GM19023 (cell line): ENCODE data around the gene CNTNAP1.

Experiments used
- ATAC-seq: cut with Tn5 transposase; IDR thresholded peaks from one replicate; pipeline ENCODE4 v1.9.1; 2021; ENCODE audit warnings: mild to moderate bottlenecking, moderate library complexity; ENCODE audit not compliant: unreplicated experiment

The CNTNAP1 gene

GRCh38 chr17:42669977-42670788 lies 12.1 kb upstream of the CNTNAP1 start:
- no peak for ATAC-seq

GRCh38 chr17:42670789-42671657 lies 11.3 kb upstream of the CNTNAP1 start:
- ATAC-seq = no peak

GRCh38 chr17:42672038-42672437 lies 10.3 kb upstream of the CNTNAP1 start:
- ATAC-seq = no peak

GRCh38 chr17:42673266-42673884 lies 9.0 kb upstream of the CNTNAP1 start:
- no peak for ATAC-seq

- no peak for ATAC-seq
Observed at GRCh38 chr17:42673885-42674754, 8.2 kb upstream of the CNTNAP1 start.

GRCh38 chr17:42674755-42675347 lies 7.5 kb upstream of the CNTNAP1 start:
- ATAC-seq = no peak

- ATAC-seq = no peak
Observed at GRCh38 chr17:42675348-42675964, 6.9 kb upstream of the CNTNAP1 start.

- ATAC-seq = no peak
Observed at GRCh38 chr17:42675965-42676423, 6.3 kb upstream of the CNTNAP1 start.

GRCh38 chr17:42676424-42677011 lies 5.8 kb upstream of the CNTNAP1 start, which contains the start of gene PLEKHH3:
Gene PLEKHH3, minus strand, starts transcription at chr17:42676994. Its CDS starts 431 bp downstream, at chr17:42676563.
- peak; percentile 1 for ATAC-seq

- ATAC-seq = peak; percentile 62
Observed at GRCh38 chr17:42677012-42677857, 5.1 kb upstream of the CNTNAP1 start.

- ATAC-seq = no peak
Observed at GRCh38 chr17:42677921-42678781, 4.2 kb upstream of the CNTNAP1 start.

- no peak for ATAC-seq
Observed at GRCh38 chr17:42678951-42679491, 3.3 kb upstream of the CNTNAP1 start.

GRCh38 chr17:42679492-42680330 lies 2.6 kb upstream of the CNTNAP1 start:
- ATAC-seq = no peak

- no peak for ATAC-seq
Observed at GRCh38 chr17:42680331-42680808, 2.0 kb upstream of the CNTNAP1 start.

- ATAC-seq = no peak
Observed at GRCh38 chr17:42682722-42683403, 532 bp downstream of the CNTNAP1 start.
